ENCODE data around the gene DHCR24.

Gene DHCR24

DNA sequence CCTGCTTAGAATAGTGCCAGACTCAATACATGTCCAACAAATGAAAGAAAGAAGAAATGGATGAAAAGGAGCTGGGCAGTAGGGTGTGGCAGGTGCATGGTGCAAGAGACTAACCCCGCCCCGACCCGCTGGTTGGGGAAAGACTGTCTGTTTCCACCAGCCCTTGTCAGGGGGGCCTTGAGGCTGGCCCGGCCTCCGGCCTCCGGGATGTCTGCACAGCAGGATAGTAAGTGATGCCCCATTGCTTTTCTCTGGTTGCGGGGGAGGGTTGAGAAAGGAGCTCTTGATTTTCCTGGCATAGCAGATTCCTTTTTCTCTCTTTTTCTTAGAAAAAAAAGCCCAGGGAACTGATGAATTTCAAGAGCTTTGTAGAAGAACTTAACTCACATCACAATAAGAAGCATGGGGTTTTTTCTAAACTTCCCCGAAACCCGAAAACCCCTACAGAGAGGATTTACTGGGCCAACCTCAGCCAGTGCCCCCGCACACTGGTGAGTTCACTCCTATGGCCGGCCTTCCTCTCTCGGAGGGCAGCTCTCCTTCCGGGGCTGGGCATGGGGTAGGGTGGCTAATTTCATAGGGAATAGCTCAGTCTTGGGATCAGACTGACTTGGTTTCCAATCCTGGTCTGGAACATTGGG lies 73.4 kb downstream of the DHCR24 start:
- no peak for DNase-seq

DNA sequence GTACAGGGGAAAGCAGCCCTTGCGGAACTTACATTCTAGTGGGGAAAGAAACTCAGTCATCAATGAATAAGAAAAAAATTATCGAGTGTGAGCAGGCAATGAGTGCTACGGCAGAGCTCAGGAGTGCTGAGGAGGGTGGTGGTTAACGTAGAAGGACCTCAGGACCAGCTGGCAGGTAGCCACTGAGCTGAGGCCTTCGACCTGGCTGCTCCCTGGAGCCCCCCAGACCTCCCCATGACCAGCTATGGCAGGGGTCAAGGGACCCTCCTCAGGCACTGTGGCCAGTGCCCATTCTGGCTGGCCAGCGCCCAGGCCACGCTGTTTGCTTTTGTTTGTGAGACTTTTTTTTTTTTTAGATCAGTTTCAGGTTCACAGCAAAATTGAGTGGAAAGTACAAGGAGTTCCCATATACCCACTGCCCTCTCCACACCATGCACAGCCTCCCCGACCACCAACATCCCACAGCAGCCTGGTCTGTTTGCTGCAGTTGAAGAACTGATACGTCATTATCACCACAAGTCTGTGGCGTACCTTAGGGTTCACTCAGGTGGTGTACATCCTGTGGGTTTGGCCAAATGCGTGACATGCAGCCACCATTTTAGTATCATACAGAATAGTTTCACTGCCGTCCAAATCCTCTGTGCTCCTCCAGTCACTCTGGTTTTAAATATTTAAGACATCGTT lies 74.1 kb downstream of the DHCR24 start:
- DNase-seq: no peak

DNA sequence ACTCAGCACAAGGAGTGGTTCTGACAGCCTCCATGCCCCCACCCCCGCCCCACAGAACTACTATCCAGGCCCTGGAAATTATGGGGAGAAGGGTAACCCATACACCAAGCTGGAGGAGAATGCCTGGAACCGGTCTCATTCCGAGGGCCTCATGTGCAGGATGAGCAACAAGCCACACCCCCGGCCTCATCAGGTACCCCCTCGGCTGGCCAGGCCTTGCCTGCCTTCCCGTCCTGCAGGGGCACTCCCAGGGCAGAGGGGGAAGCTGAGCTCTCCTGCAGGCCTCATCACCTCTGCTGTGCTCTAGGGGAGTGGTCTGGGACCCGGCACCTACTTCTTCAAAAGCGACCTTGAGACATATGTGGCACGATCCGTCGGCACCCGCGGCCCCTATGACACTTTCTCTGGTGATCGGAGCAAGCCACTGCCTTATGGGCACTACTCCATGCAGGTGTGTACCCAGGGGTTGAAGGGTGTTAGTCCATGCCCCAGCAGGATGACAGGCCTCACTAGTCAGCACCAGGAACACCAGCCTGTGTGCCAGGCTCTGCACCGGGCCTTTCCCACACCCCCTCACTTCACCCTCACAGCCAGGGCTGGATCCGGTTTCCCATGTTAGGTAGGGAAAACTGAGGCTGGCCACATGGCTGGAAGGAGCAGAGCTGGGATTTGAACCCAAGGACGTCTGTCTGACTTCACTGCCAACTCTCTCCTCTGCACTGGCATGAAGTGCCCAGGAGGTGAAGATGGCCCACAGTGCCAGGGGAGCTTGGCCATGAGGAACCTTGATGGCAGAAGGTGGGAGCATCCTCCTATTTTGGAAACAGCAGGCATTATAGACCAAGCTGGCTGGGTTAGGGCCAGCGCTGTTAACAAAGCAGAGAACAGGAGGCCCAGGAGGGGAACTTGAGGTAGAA lies 75.0 kb downstream of the DHCR24 start:
- no peak for DNase-seq

DNA sequence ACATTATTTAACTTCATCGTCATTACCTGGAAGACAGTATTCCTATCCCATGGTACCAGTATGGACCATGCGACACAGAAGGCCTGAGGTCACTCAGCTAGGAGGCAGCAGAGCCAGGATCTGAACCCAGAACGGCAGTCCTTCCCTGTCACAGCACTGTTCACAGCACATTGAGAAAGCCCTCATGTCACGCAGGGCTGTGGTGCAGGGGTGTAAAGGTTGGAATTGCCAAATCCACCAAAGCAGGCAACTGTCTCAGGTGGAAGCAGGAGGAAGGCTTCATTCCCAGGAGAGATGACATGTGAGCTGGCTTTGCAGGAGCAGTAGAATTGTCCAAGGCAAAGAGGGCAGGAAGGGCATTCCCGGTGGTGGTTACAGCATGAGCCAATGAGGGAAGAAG lies 75.9 kb downstream of the DHCR24 start:
- DNase-seq: no peak

DNA sequence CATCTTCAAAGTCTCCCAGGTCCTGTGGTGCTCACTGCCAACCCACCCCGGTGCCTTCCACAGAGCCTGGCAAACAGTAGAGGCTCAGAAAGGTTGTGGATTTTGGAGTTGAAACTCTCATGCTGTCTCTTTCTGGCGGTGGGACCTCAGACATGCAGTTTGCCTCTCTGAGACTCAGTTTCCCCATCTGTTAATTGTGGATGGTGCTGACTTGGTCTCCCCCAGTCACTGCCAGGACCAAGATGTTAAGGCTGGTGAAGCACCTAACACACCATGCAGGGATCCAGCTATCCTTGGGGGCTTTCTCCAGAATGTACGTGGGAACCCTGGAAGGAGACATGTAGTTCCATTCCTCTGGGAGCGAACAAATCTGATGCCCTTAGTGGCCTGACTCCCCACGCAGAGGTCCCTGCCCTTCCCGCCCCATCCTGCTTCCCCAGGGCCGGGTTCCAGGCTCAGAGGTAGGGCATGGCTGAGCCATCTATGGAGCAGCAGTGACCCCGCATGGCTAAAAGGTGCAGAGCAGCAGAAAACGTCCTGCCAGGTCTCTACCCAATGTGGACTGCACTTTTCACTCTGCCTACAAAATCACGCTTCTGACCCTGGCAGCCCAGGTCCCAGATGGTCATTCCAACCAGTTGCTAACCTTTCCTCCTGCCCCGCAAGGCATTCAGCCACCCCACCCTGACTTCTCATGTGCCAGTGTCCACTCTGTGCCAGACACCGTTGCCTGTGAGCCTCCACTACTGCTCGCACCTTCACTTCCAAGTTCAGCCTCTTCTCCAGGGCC lies 76.6 kb downstream of the DHCR24 start:
- peak; percentile 60 to 67 for DNase-seq

DNA sequence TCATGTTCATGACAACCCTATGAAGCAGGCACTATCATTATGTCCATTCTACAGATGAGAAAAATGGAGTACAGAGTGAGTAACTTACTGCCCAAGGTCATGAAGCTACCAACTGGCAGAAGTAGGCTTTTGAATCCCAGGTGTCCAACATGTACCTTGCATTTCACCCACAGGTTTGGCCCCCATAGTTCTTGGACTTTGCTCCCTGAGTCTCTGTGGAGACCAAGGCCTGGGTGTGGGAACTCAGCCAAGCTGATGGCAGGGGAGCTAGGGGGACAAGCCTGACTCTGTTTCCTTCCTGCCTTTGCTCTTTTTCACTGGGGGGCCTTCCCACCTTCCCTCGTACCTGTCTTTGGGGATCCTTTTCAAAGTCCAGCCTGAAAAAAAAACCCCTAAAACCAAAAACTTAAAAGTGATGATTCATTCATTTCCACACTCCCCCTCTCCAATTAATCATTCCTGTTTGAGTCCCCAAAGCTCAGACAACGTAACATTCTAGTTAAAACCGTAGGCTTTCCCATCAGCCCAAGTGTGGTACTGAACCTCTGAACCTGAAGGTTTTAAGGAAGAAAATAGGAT lies 77.4 kb downstream of the DHCR24 start:
- no peak for DNase-seq

DNA sequence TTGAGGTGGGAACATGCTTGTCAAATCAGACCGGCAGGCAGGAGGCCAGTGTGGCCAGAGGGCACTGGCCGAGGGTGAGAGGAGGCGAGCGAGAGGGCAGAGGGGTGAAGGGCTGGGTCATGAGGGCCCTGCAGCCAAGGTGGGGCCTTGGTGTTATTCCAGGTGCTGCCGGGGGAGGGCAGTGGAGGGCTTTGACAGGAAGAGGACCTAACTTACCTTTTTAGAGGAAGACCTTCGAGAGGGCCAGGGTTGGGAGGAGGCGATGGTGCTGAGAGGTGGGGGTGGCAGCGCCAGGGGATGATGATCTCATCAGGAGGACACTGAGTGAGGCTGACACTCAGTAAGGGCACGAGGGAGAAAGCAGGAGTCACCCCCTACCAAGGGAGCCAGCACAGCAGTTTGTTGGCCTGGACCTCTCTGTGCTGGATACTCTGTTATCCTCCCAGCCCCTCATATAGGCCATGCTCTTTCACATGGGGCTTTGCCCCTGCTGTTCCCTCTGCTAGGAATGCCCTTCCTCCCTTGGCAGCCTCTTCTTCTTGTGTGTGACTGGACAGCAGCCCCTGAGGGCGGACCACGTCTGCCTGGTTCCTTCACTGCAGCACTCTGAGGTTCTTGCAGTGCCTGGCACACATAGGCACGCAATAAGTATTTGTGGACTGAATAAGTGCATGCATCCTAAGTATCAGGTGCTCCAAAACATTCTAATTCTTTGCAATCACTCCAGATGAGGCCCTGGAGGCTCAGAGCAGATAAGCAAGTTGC lies 78.4 kb downstream of the DHCR24 start:
- DNase-seq: no peak

DNA sequence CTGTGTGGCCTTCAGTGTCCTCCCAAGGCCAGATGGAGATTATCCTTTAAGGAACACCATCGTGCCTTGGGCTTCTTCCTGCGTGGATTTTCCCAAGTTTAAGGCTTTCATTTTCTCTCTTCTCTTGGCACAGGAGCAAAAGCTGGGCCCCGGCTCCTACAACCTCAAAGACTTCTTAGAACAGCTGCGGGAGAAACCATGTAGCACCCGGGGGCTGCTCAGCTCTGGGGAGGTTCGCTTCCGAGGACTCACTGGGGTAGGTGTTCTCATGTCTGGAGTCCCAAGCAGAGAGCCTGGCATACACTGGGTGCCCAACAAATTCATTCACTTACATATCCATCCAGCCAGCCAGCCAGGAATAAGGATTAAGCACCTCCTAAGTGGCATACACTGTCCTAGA lies 79.2 kb downstream of the DHCR24 start:
- DNase-seq: no peak

DNA sequence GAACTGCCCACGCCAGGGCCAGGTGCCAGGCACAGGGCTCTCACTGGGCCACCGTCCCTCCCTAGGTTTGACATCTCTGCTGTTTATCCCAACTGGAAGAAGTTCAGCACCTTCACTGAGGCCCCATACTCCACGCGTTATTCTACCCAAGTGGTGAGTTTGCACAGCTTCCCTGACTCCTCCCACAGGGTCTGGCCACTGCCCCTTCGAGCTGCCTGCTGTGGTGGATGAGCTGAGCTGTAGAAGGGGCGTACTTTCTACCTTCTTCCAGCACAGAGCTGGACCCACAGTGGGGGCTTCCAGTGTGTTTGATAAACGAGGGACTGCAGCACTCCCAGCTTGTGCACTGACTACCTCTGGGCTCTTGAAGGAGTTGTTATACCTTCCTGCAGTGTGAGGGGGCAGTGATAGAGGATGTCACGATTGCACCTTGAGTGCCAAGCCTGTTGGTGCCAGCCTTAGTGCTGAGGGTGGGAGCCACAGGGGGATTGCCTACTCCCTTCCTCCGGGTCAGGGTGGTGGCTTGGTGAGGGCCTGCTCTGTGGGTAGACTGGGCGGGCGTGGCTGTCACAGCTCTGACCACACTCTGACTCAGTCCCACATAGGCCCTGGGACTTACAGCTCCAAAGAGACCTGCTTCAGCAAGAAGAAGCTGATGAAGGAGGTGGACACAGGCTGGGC lies 79.9 kb downstream of the DHCR24 start:
- DNase-seq: peak; percentile 57 to 59

DNA sequence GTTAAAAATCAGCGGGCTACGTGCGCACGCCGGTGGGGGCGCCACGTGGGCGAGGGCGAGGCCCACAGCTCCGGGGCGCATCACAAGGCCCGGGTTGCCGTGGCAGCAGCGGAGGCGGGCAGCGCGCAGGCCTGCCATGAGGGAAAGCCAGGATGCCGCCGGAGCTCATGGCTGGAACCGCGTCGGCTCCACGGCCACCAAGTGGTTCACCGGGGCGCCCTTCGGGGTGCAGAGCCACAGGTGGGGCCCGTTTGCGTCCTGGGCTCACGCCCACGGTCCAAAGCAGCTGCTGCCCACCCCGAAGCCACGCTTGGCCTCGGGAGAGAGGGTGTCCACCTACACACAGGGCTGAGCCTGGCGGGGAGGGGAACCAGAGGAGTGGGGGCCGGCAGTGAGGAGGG lies 81.0 kb downstream of the DHCR24 start:
- DNase-seq: no peak

DNA sequence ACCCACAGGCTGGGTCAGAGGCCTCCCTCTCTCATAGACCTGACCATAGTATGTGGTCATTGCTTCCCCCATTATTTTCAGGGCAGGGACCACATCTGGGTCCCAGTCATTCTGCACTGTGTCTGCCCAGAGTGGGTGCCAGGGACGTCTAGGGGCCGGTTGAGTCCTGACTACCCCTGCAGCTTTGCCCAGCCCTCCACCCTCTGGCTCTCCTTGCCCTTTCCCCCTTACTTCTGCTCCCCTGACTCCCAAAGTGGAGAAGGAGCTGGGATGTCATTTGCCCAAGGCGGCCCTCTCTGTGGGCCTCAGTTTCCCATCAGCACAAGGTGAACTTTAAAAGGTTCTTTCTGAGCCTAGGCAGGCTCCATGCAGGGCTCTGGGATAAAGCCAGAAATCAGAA lies 81.5 kb downstream of the DHCR24 start:
- DNase-seq: no peak

DNA sequence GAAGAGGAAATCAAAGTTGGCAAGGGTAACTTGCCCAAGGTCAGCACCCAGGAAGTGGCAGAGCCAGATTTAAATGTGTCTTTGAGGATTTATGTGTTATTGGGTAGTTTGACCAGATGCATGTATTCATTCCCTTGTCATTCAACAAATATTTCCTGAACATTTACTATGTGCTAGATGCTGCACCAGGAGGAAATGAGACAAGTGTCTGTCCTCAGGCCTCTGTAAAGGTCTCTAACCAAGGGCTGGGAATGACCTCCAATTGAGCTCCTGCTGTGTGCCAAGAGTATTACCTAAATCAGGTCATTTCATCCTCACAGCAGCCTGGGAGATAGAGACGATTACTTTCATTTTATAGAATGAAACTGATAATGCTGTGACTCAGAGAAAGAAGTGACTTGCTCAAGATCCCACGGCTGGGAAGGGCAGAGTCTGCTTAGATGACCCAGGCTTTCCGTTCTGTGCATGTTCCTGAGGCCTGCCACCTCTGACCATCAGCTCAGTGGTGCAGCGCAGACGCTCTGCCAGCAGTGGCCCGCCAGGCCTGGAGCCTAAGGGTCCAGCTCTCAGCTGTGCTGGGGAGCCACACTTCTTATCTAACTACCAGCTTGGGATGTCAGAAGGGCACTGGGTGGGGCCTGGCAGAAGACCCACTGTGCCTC lies 82.4 kb downstream of the DHCR24 start:
- DNase-seq: no peak

DNA sequence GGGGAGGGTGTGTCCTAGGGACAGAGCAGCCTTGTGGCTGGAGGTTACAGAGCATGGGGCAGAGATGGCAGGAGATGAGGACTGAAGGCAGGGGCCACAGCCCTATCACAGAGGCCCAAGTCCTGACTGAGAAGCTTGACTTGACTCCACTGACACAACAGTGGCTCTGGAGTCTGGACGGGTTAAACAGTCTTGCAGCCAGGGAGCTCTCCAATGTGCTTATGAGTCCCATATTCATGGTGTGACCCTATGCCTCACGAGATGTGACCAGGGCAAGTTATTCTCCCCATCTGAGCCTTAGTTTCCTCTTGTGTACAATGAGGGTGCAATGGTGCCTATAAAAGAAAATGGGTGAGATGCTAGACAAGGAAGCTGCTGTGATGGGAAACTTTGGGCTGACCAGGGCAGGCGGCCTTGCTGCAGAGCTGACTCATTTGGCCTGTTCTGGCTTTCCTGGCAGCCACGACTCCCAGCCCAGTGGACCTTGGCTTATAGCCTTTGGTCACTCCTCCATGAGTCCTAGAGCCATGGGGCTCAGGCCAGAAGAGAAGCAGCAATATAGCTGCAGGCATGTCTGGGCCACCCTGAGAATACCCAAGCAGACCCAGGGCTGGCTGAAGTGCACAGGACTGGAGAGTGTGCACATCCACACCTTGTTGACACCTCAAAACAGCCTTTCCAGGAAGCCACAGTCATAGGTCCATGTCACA lies 83.1 kb downstream of the DHCR24 start:
- DNase-seq: no peak

DNA sequence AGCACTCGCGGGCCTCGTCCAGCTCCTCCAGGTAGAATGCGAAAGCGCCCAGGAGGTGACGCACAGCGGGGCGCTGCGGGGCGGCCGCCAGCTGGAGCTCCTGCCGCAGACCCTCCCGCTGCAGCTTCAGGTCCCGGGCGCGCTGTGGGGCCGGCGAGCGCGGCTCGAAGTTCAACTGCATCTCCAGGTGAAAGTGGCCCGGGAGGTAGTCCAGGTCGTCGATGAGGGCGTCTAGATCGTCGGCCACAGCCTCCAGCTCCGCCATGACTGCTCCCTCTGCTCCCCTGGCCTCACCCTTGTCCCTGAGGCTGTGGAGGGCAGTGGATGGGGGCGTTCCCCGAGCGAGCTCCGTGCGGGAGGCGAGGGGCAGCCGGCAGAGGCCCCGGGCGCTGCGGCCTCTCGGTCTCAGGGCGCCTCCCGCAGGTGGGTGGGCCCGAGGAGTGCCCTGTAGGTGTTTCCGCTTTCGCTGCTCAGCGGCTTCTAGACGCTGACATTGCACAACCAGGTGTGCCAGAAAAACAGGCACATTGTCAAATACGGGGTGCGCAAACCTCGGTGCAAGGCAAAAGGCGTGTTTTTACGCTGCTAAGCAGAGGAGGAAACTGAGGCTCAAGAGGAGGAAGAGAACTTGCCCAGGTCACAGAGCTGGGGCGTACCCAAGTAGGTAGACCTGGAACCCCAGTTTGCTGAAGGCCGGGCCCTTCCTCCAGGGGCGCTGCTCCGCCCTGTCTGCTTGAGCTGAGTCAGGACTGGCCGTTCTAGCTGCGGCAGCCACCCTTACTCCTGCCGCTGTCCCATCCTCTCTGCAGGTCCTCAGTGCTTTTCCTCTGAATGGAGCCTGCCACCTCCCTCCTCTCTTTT lies 85.9 kb downstream of the DHCR24 start, which contains the start of gene TTC22:
TTC22 (minus strand) TSS at position 425 of the 861 bp plus-strand sequence; CDS start at position 265, 160 bp downstream.
- peak; percentile 68 to 72 for DNase-seq

DNA sequence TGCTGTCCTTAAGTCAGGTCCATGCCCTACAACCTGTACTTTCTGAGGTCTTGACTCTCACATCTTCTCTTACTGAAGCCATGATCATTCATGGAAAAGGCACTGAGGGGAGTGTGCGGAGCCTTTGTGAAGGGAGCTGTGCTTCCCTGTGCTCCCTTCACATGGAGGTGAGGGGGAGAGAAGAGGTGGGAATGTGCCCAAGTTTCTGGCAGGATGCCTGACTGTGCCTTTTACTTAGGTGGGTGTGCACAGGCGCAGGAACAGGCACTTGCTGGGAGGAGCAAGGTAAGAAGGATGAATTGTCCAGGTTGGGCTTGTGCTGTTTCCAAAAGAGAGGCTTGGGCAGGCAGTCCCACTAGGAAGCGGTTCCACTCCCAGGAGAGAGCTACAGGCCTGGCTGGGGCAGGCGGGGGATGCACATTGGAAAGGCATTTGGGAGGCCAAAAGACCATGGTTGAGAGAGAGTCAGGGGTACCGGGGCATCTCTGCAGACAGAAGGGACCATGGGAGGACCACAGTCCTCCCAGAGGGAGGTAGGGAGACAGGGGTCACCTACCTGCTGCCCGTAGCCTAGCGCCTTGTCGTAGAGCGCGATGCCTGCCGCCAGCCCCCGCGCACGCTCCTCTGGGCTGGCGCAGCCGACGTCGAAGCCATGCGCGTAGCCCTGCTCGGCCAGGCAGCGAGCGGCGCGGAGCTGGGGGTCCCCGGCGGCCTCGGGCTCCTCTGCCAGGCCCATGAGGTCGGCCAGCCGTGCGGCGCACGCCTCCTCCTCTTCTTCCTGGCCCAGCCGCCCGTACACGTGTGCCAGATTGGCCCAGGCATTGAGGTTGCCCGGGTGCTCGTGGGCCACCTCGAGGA lies 86.7 kb downstream of the DHCR24 start:
- DNase-seq: no peak
